NOMO-1 (cell line): Measurements from ENCODE around the gene TSC22D2.

Source experiments
- DNase-seq, 2 experiments: peaks; one replicate each; lab custom pipeline; 2025; ENCODE audit not compliant: unreplicated experiment in 2 of 2; lab: John Stamatoyannopoulos, UW

TSC22D2 gene

DNA sequence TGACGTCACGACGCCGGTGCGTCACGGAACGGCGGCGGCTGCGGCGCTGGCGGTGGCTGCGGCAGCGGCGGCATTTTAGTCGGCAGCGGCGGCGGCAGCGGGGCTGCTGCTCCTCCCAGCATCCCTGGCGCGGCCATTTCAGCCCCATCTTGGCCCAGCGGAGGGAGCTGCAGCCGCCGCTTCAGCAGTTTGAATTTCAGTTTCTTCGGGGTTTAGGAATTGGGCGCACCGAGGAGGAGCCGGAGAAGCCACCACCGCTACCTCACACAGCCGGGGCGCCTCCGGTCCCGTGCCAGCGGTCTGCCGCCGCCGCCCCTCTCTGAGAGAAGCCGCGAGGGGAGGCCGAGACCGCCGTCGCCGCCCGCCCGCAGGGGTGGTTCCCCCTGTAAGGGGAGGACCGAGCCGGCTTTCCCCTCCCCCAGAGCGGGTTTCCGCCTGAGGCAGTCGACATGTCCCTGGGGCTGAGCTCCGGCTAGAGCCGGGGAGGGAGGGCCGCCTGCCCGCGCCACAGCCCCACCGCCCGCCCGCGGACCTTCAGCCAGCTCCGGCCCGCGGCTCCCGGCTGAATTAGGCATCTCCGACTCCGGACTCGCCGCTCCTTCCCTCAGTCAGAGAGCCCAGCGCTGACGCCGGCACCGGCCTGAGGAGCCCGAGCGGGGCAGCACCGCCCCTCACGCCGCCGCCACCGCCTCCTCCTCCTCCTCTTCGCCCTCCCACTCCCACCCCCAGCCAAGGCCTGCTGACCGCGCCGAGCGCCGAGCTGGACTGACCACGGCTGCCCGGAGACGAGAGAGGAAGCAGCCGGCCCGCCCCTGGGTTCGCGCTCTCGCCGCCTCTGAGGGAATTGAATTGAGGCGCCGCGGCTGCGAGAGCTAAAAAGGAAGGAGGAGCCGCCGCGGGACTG, at the start of gene TSC22D2:
TSC22D2 (plus strand) TSS at position 78 of the 904 bp plus-strand sequence. CDS start 1,053 bp downstream, outside the sequence.
- peak; percentile 95 to 98 for DNase-seq

- DNase-seq: no peak
These were observed 48.7 kb upstream of the TSC22D2 start for GRCh38 chr3:150359381-150359780.

DNA sequence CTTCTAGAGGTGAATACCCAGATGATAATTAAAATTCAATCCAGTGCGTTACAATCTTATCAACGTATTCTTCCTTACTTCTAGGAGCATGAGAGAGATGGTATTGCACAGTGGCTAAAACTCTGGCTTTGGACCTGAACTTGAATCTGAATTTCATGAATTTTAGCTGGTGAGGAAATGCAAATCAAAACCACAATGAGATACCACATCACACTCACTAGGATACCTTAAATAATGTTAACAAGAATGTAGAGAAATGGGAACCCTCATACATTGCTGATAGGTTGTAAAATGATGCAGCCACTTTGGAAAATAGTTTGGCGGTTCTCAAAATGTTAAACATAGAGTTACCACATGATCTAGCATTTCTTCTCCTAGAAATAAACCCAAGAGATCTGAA, 47.1 kb upstream of the TSC22D2 start:
- DNase-seq: no peak

DNA sequence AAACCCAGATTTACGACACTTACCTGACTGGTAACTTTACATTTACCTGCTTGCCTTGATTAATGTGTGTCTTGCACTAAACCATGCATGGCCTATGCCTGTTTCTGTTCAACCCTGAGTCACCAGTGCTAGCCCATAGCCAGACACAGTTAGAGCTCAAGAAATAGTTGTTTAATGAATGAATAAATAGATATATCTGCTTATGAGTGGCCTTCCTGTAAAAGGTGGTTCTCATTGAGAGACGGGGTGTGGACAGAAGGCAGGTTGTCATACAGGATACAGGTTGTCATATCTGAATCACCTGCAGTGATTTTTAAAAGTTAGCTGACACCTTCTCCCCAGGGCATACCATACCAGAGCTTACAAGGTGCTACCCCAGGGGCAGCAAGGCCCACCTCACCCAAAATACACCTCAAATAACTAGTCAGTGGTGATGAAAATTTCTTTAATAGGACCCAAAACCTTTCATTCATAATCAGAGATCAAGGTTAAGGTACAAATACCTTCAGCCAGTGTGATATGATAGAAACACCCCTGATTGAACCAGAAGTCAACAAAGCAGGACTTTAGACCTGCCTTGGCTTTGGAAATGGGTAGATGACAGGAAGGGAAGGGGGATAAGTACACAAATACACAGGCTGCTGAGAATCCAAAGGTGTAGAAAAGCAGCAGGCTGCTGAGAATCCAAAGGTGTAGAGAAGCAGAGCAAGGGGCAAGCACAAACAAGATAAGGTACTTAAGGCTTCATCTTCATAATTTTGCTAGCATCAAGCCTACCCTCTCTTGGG, 45.4 kb upstream of the TSC22D2 start:
- DNase-seq: no peak

DNA sequence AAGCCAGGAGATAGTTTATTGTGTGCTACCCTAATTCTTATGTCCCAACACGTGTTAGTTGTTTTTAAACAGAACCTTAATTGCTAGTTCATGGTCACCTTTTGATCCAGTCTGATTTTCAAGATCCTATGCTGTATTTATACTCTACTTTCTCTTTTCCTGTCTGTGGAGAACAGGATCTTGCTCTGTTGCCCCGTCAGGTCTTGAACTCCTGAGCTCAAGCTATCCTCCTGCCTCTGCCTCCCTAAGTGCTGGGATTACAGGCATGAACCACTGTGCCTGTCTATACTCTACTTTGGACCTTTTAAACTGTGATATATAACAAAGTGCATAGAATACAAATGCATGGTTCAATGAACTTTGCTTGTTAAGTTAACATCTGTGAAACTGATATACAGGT, 44.7 kb upstream of the TSC22D2 start:
- no peak for DNase-seq

DNA sequence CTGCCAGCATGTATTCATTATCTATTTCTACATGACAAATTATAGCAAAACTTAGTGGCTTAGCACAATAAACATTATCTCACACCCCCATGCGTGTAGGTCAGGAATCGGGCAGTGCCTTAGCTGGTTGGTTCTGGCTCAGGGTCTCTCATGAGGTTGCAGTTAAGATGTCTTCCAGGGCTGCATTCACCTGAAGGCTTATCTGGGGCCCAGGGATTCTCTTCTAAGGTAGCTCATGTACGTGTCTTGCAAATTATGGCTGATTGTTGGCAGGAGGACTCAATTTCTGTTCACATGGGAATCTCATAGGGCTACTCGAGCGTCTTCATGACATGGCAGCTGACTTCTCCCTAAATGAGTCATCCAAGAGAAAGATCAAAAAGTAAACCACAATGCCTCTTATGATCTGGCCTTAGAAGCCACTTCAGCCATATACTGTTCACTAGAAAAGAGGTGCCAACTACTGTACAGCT, 42.9 kb upstream of the TSC22D2 start:
- no peak for DNase-seq

DNA sequence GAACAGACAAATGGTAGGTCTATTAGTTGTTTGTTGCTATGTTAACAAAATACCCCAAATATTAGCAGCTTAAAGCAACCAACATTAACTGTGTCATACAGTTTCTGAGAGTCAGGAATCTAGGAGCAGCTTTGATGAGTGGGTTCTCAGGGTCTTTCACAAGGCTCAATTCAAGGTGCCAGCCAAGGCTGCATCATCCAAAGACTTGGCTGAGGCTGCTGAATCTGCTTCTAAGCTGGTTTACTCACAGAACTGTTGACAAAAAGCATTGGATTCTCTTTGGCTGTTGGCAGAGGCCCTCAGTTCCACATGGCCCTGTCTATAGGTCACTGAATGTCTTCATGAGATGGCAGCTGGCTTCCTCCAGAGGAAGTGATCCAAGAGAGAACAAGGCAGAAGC, 40.3 kb upstream of the TSC22D2 start:
- no peak for DNase-seq

- DNase-seq: no peak
These were observed 37.9 kb upstream of the TSC22D2 start for GRCh38 chr3:150370122-150370602.

- no peak for DNase-seq
These were observed 37.1 kb upstream of the TSC22D2 start for GRCh38 chr3:150370999-150371398.

GRCh38 chr3:150371741-150372254, 36.3 kb upstream of the TSC22D2 start:
- peak in 1 of 2 experiments; percentile 44 for DNase-seq

DNA sequence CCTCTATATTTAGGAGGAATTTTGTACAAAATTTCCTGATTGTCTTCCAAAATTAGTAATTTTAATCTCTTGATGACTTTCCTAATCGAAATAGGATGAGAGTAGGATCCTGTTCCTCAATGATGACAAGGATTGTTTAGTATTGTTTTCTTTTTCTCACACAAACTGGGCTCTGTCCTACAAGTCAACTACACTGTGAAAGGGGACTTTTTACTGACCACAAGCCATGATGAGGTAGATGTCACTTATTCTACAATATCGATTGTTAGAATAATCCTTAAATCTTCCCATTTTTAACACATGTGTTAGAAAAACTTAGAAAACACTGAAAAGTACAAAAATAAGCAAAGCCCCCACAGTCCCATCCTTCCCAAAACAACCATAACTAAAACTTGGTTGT, 35.8 kb upstream of the TSC22D2 start:
- DNase-seq: no peak

DNA sequence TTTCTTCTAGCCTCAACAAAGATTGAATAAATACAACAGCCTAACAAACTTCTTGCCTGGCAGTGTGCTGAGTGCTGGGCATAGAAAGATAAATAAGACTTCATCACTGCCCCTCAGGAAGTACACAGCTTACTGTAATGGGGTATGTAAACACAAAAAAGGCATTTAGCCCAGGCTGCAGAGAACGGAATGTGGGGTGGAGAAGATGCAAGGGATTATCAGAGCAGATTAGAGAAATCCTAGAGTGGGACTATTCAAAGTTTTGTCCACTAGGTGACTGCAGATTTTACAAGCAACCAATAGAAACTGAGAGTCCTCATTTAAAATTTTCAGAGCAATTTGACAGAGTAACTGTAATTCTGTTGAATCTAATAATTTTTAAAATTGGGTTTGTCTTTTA, 35.4 kb upstream of the TSC22D2 start:
- no peak for DNase-seq

GRCh38 chr3:150373234-150373875, 34.7 kb upstream of the TSC22D2 start:
- no peak for DNase-seq

DNA sequence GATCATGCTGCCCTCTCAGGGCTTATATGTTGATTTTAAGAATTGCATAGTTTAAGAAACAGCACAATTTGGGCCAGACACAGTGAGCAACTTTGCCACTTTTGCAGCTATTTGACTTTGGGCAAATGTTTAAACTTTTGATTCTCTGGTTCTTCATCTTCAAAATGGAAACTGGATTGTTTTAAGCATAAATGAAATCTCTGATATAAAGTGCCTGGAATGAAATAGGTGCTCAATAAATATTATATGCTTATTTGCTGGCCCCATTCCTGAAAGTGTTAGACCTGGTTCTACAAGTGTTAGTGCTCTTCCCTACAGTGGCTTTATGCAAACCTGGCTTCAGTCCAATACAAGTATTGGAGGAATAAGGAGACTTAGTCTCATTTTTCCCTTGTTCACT, 33.1 kb upstream of the TSC22D2 start:
- DNase-seq: no peak

- no peak for DNase-seq
These were observed 31.9 kb upstream of the TSC22D2 start for GRCh38 chr3:150376001-150376848.

- DNase-seq: no peak
These were observed 30.3 kb upstream of the TSC22D2 start for GRCh38 chr3:150377601-150378300.

GRCh38 chr3:150378301-150378748, 29.8 kb upstream of the TSC22D2 start:
- no peak for DNase-seq

DNA sequence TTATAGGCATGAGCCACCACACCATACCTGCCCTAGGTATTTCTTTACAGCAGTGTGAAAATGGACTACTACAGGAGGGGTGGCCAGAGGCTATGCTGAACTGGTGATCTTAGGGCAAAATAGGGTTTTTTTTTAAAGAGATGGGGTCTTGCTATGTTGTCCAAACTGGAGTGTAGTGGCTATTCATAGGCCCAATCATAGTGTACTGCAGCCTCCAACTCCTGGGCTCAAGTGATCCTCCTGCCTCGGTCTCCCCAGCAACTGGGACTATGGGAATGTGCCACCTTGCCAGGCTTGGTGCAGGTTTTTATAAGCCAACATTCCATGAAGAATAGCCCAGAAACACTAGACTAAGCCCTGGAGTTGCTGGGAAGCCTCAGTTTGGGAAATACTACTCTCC, 28.6 kb upstream of the TSC22D2 start:
- DNase-seq: no peak
